ENCODE data around the gene GJD4.

DNA sequence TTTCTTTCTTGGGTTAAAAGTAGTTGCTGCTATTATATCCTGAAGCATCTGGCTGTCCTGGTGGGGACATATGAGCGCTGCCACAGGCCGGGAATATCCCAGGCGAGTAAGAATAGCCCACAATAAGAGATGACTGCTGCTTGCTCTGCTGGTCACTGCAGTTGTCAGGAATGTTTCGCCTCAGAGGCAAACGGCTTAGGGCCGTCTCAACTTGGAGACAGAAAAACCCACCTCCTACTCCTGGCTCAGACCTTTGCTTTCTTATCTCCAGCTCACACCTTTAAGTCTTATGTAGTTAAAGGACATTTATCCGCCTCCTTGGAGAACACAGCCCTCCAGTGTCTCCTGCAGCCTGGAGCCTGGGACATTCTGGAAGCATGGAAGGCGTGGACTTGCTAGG lies at the start of gene GJD4:
- TF ChIP-seq CTCF (conservative IDR thresholded peaks at IDR 0.05; ENCODE audit: low read depth, low read length) (no peak), EZH2 (IDR thresholded peaks at IDR 0.05; ENCODE audit: borderline replicate concordance, low read depth, low read length, poor library complexity, severe bottlenecking) (no peak)
